HL-60 (cell line): ENCODE data around the gene ARFGEF2.

Source experiments
- DNase-seq, 2 experiments: peaks; one replicate each; pipeline ENCODE4 v3.0.0-alpha.2; 2010 to 2020; ENCODE audit warnings: low read depth in 1 of 2, low spot score in 1 of 2
- H3K27ac ChIP-seq: fragments of 250-450 bp; sonication (Bioruptor Pico); replicated peaks from 2 replicates; pipeline ENCODE4 v1.5.1; 2020; ENCODE audit warnings: mild to moderate bottlenecking, moderate library complexity
- H3K27me3 ChIP-seq: fragments of 250-450 bp; sonication (Bioruptor Pico); 2 replicates; pipeline ENCODE4 v1.5.1; 2021; ENCODE audit warnings: mild to moderate bottlenecking, moderate library complexity; ENCODE audit not compliant: insufficient read depth, poor library complexity, severe bottlenecking
- H3K4me3 ChIP-seq: replicated peaks from 2 replicates; pipeline ENCODE4 v1.5.1; 2011; ENCODE audit warnings: mild to moderate bottlenecking, control low read depth, low read length; ENCODE audit not compliant: insufficient read depth
- CTCF ChIP-seq: IDR thresholded peaks from one replicate; pipeline ENCODE4 v1.5.1; 2011; ENCODE audit warnings: low read length, control low read depth, inconsistent platforms; ENCODE audit not compliant: insufficient read depth
- GABPA ChIP-seq: IDR thresholded peaks from 2 replicates; pipeline ENCODE4 v1.6.1; 2012; ENCODE audit warnings: low read depth
- POLR2AphosphoS5 ChIP-seq: IDR thresholded peaks from 2 replicates; pipeline ENCODE4 v1.6.1; 2012; ENCODE audit warnings: low read depth
- REST ChIP-seq: IDR thresholded peaks from 2 replicates; pipeline ENCODE4 v1.6.1; 2012; ENCODE audit warnings: low read depth; ENCODE audit not compliant: insufficient replicate concordance
- SPI1 ChIP-seq: IDR thresholded peaks from 2 replicates; pipeline ENCODE4 v1.6.1; 2012; ENCODE audit warnings: low read depth, mild to moderate bottlenecking, borderline replicate concordance

Gene ARFGEF2

GRCh38 chr20:48898896-48899530 is 22.5 kb upstream of the ARFGEF2 start:
- no peak for DNase-seq

GRCh38 chr20:48899881-48900280 is 21.6 kb upstream of the ARFGEF2 start:
- DNase-seq: no peak
- no peak for TF ChIP-seq REST
- no peak for TF ChIP-seq GABPA
- TF ChIP-seq CTCF: no peak
- no peak for TF ChIP-seq POLR2AphosphoS5
- no peak for TF ChIP-seq SPI1
- Histone ChIP-seq H3K27ac (no peak overlapping the region), H3K27me3 (no peaks in the 10 kb centered on the region), H3K4me3 (no peak overlapping the region)

More at GRCh38 chr20:48898896-48899530, 22.5 kb upstream of the ARFGEF2 start:
- TF ChIP-seq GABPA: no peak
- no peaks in the 10 kb centered on the region for H3K27me3 ChIP-seq
- H3K27ac ChIP-seq: no peak overlapping the region
- H3K4me3 ChIP-seq: no peak overlapping the region

- TF ChIP-seq SPI1 (no peak), REST (no peak), CTCF (no peak), POLR2AphosphoS5 (no peak), GABPA (no peak)
- no peak overlapping the region for H3K4me3 ChIP-seq
- H3K27me3 ChIP-seq: no peaks in the 10 kb centered on the region
- H3K27ac ChIP-seq: peak overlapping the region; percentile 30; the same call in 1 of the 2 replicates
- DNase-seq: peak in 1 of 2 experiments; percentile 83
Measured at GRCh38 chr20:48901326-48901725, 20.2 kb upstream of the ARFGEF2 start.

- Histone ChIP-seq H3K27ac (no peak overlapping the region), H3K27me3 (no peaks in the 10 kb centered on the region), H3K4me3 (no peak overlapping the region)
- no peak for DNase-seq
- TF ChIP-seq REST: no peak
- no peak for TF ChIP-seq SPI1
- TF ChIP-seq GABPA: no peak
- TF ChIP-seq POLR2AphosphoS5: no peak
- TF ChIP-seq CTCF: no peak
Measured at GRCh38 chr20:48903705-48904104, 17.8 kb upstream of the ARFGEF2 start.
